GM12892 (cell line): ENCODE measurements around the gene HNRNPDL.
"Not testable (repeated sequence)": the region's sequence is repeated elsewhere in the genome, so short reads cannot be mapped to it uniquely, and the experiment has no call there.

ENCODE experiments used
- DNase-seq: peaks from one replicate; pipeline ENCODE4 v3.0.0; 2011; ENCODE audit not compliant: insufficient read length
- FAIRE-seq: peaks from 2 replicates; lab custom pipeline; 2011; peaks lifted over from hg19 to GRCh38; lab: Jason Lieb, UNC
- POLR2A ChIP-seq: IDR thresholded peaks from 2 replicates; pipeline ENCODE4 v1.6.1; 2011; ENCODE audit warnings: low read depth, low read length, control low read depth
- POLR2AphosphoS5 ChIP-seq: IDR thresholded peaks from 2 replicates; pipeline ENCODE4 v1.6.1; 2011; ENCODE audit warnings: low read depth, low read length, control low read depth
- TAF1 ChIP-seq: IDR thresholded peaks from 2 replicates; pipeline ENCODE4 v1.6.1; 2011; ENCODE audit warnings: low read depth, mild to moderate bottlenecking, control low read depth, low read length, borderline replicate concordance

HNRNPDL gene

GRCh38 chr4:82429728-82430192 is 502 bp downstream of the HNRNPDL start:
- DNase-seq (no peak), FAIRE-seq (no peak)
- TF ChIP-seq TAF1 (no peak), POLR2AphosphoS5 (no peak; the same call in 1 of the 2 replicates), POLR2A (no peak)

- TF ChIP-seq TAF1 = peak; percentile 86
- TF ChIP-seq POLR2AphosphoS5 = peak; percentile 90
- peak; percentile 93 for TF ChIP-seq POLR2A
- FAIRE-seq (peak; percentile 91), DNase-seq (peak; percentile 85)
These were observed 1.1 kb downstream of the HNRNPDL start for GRCh38 chr4:82428969-82429727.

- TF ChIP-seq POLR2A (no peak), TAF1 (no peak), POLR2AphosphoS5 (no peak)
- DNase-seq (no peak), FAIRE-seq (no peak)
These were observed 1.7 kb downstream of the HNRNPDL start for GRCh38 chr4:82428526-82428968.

GRCh38 chr4:82425478-82425877 is 4.8 kb downstream of the HNRNPDL start:
- FAIRE-seq (no peak), DNase-seq (no peak)
- TF ChIP-seq POLR2AphosphoS5 = no peak
- TF ChIP-seq TAF1 = no peak
- TF ChIP-seq POLR2A = no peak

- TF ChIP-seq POLR2A (peak; percentile 80), POLR2AphosphoS5 (peak; percentile 96), TAF1 (no peak)
- no peak for DNase-seq
These were observed 6.8 kb downstream of the HNRNPDL start for GRCh38 chr4:82423245-82424054.

DNA sequence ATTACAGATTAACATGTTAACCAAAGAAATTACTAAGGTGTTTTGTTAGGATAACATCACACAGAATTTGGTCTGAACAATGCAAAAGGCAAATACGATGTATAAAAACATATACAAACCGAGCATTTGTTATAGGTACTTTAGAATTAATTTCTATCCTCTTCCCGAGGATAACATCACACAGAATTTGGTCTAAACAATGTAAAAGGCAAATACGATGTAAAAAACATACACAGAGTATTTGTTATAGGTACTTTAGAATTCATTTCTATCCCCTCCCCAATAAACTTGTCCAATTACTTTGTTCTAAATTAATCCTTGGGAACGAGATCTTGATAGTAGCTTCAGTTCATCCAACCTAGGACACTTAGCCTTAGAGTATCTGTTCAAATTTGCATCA is 7.6 kb downstream of the HNRNPDL start:
- FAIRE-seq = no peak
- no peak for DNase-seq
- TF ChIP-seq TAF1 (no peak), POLR2A (no peak; the same call in 1 of the 2 replicates), POLR2AphosphoS5 (no peak)

More at GRCh38 chr4:82423245-82424054, 6.8 kb downstream of the HNRNPDL start:
- FAIRE-seq = no peak

- DNase-seq (no peak), FAIRE-seq (no peak)
- TF ChIP-seq POLR2AphosphoS5 (peak; percentile 83), POLR2A (peak; percentile 86), TAF1 (no peak)
These were observed 8.3 kb downstream of the HNRNPDL start for GRCh38 chr4:82421796-82422560.

DNA sequence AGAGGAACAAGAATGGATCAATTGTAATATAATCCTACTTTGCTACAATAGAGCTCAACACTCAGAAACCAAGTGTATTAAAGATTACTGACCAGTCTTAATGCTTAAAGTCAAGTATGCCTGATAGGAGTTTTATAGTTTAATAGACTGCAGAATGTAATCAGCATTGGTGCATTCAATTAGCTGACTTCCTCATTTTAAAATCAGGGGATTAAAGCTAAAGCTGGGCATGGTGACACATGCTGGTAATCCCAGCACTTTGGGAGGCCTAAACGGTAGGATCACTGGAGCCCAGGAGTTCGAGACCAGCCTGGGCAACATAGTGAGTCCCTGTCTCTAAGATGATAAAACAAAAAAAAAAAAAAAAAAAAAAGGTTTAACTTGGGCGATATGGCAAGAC is 10.8 kb downstream of the HNRNPDL start:
- FAIRE-seq = no peak
- no peak for DNase-seq
- TF ChIP-seq TAF1 (no peak), POLR2AphosphoS5 (no peak), POLR2A (no peak)

DNA sequence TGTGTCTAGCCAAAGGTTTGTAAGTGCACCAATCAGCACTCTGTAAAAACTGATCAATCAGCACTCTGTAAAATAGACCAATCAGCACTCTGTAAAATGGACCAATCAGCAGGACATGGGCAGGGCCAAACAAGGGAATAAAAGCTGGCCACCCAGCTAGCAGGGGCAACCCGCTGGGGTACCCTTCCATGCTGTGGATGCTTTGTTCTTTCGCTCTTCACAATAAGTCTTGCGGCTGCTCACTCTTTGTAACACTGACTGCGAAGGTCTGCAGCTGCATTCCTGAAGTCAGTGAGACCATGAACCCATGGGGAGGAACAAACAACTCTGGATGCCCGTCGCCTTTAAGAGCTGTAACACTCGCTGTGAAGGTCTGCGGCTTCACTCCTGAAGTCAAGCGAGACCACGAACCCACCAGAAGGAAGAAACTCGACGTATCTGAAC is 14.3 kb downstream of the HNRNPDL start:
- DNase-seq (no peak), FAIRE-seq (no peak)
- TF ChIP-seq TAF1 = no peak
- no peak for TF ChIP-seq POLR2A
- no peak for TF ChIP-seq POLR2AphosphoS5

- not testable (repeated sequence) for DNase-seq, FAIRE-seq
These were observed 15.2 kb downstream of the HNRNPDL start for GRCh38 chr4:82415061-82415460.

DNA sequence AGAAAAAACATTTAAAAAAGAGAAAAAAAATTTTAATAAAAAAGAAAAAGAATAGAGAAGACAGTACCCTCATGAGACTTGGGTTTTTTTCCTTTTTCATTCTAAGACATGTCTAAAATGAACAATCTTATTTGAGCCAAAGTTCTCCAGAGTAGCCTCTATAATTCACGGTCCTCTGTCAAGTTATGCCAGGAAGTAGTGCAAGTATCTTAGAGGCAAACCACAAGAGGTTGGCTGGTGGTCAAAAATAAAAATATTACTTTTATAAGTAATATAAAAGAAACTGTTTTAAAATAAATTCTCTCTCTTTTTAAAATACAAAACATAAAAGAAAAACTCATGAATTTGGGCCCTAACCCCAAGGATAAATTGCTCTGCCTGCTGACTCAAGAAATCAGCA is 26.5 kb downstream of the HNRNPDL start:
- no peak for DNase-seq
- FAIRE-seq = no peak
- TF ChIP-seq POLR2AphosphoS5 (no peak), TAF1 (no peak), POLR2A (no peak)
